Parathyroid adenoma (tissue), 2 donors: ENCODE results near the gene EPHA3.

Source experiments
- H2AFZ ChIP-seq: fragments of 300-600 bp; sonication (generic); one replicate; pipeline ENCODE4 v1.7.0; 2017; ENCODE audit warnings: antibody characterized with exemption, mild to moderate bottlenecking
- H3K27ac ChIP-seq: fragments of 300-600 bp; sonication (generic); one replicate; pipeline ENCODE4 v1.7.0; 2017
- H3K27me3 ChIP-seq: fragments of 300-600 bp; sonication (generic); one replicate; pipeline ENCODE4 v1.7.0; 2017; ENCODE audit warnings: low read length; ENCODE audit not compliant: control insufficient read depth, insufficient read depth
- H3K36me3 ChIP-seq: fragments of 300-600 bp; sonication (generic); one replicate; pipeline ENCODE4 v1.7.0; 2017; ENCODE audit warnings: low read length; ENCODE audit not compliant: control insufficient read depth, insufficient read depth
- H3K4me1 ChIP-seq: fragments of 300-600 bp; sonication (generic); one replicate; pipeline ENCODE4 v1.7.0; 2017; ENCODE audit warnings: control low read depth
- H3K4me2 ChIP-seq: fragments of 300-600 bp; sonication (generic); one replicate; pipeline ENCODE4 v1.7.0; 2017; ENCODE audit warnings: low read length
- H3K4me3 ChIP-seq: fragments of 300-600 bp; sonication (generic); one replicate; pipeline ENCODE4 v1.7.0; 2017; ENCODE audit warnings: low read depth, low read length
- H3K79me2 ChIP-seq: fragments of 300-600 bp; sonication (generic); one replicate; pipeline ENCODE4 v1.7.0; 2017; ENCODE audit warnings: control low read depth
- H3K9ac ChIP-seq: fragments of 300-600 bp; sonication (generic); one replicate; pipeline ENCODE4 v1.7.0; 2017; ENCODE audit warnings: mild to moderate bottlenecking
- H3K9me3 ChIP-seq: fragments of 300-600 bp; sonication (generic); one replicate; pipeline ENCODE4 v1.7.0; 2017; ENCODE audit warnings: low read length; ENCODE audit not compliant: control insufficient read depth
- TF ChIP-seq, protein P1 (sequence below): fragments of 300-600 bp; sonication (generic); IDR thresholded peaks from one replicate; pipeline ENCODE4 v1.7.0; 2017; ENCODE audit warnings: antibody characterized with exemption, mild to moderate bottlenecking
- donor health status: primary hyperparathyroidism.

Gene EPHA3

DNA sequence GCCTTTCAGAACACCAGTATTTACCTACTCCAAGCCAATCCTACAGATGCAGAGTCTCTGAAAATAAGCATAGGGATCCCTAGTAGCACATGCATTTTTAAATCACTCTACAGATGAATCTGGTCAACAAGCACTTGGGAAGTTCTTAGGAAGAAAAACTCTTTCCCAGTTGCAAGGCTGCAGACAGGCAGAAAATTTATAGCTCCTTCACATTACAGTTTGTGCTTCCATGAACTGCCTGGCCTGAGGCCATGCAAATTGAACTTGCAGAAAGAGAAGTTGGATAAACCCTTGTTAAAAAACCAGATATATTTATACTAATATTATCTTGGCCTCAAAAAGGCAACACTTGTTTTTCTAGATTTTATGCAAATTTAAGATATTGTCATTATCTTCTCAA, 256.9 kb downstream of the EPHA3 start:
- H3K4me2 ChIP-seq = no peak overlapping the region
- no peaks in the 10 kb centered on the region for H3K27me3 ChIP-seq
- H3K9ac ChIP-seq = no peak overlapping the region
- H3K4me3 ChIP-seq = no peak overlapping the region
- H3K36me3 ChIP-seq = no peaks in the 10 kb centered on the region
- H3K79me2 ChIP-seq = no peaks in the 10 kb centered on the region
- H2AFZ ChIP-seq = no peak overlapping the region
- no peaks in the 10 kb centered on the region for H3K9me3 ChIP-seq
- no peak overlapping the region for H3K27ac ChIP-seq
- TF ChIP-seq, protein P1, sequence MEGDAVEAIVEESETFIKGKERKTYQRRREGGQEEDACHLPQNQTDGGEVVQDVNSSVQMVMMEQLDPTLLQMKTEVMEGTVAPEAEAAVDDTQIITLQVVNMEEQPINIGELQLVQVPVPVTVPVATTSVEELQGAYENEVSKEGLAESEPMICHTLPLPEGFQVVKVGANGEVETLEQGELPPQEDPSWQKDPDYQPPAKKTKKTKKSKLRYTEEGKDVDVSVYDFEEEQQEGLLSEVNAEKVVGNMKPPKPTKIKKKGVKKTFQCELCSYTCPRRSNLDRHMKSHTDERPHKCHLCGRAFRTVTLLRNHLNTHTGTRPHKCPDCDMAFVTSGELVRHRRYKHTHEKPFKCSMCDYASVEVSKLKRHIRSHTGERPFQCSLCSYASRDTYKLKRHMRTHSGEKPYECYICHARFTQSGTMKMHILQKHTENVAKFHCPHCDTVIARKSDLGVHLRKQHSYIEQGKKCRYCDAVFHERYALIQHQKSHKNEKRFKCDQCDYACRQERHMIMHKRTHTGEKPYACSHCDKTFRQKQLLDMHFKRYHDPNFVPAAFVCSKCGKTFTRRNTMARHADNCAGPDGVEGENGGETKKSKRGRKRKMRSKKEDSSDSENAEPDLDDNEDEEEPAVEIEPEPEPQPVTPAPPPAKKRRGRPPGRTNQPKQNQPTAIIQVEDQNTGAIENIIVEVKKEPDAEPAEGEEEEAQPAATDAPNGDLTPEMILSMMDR = no peak
- no peaks in the 10 kb centered on the region for H3K4me1 ChIP-seq

DNA sequence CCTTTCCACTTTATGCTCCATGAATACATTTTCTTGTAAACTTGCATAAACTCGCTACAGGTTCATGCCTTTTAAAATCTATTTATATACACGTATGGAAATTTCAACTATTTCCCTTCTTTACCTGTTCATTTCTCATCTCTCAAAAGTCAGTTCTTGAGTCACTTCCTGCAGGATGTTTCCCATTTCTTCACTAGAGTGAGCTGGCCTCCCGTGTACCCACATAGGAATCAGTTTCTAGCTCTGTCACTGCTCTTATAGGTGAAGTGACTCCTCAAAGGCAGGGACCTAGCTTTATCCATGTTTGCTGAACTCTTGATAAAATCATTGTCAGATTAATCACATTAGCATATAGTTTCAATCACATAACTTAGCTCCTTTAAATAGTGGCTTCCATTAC, 259.7 kb downstream of the EPHA3 start:
- no peak overlapping the region for H3K9ac ChIP-seq
- no peaks in the 10 kb centered on the region for H3K27me3 ChIP-seq
- H3K9me3 ChIP-seq = no peaks in the 10 kb centered on the region
- no peak overlapping the region for H2AFZ ChIP-seq
- H3K79me2 ChIP-seq = no peaks in the 10 kb centered on the region
- no peak overlapping the region for H3K4me3 ChIP-seq
- no peak overlapping the region for H3K27ac ChIP-seq
- H3K4me2 ChIP-seq = no peak overlapping the region
- TF ChIP-seq, protein P1 = no peak
- H3K36me3 ChIP-seq = no peaks in the 10 kb centered on the region
- no peaks in the 10 kb centered on the region for H3K4me1 ChIP-seq

DNA sequence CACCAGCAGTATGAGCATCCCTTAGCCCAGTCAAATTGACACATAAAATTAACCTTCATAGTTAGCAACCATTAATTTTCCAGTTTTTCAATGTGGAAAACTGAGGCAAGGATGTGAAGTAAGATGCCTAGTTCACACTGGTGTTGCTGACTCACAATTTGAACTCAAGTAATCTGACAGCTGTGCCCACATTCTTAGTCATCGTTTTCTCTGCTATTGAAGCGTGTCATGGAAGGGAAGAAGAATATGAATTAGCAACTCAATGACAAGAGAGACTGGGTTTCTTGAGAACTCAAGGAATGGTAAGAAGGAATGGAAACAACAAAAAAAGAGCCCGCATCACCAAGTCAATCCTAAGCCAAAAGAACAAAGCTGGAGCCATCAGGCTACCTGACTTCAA, 261.4 kb downstream of the EPHA3 start:
- H3K9me3 ChIP-seq = no peaks in the 10 kb centered on the region
- no peak overlapping the region for H3K4me3 ChIP-seq
- no peak overlapping the region for H2AFZ ChIP-seq
- no peaks in the 10 kb centered on the region for H3K27me3 ChIP-seq
- no peak overlapping the region for H3K27ac ChIP-seq
- no peaks in the 10 kb centered on the region for H3K79me2 ChIP-seq
- H3K9ac ChIP-seq = no peak overlapping the region
- H3K4me1 ChIP-seq = no peaks in the 10 kb centered on the region
- TF ChIP-seq, protein P1 = no peak
- H3K36me3 ChIP-seq = no peaks in the 10 kb centered on the region
- no peak overlapping the region for H3K4me2 ChIP-seq

DNA sequence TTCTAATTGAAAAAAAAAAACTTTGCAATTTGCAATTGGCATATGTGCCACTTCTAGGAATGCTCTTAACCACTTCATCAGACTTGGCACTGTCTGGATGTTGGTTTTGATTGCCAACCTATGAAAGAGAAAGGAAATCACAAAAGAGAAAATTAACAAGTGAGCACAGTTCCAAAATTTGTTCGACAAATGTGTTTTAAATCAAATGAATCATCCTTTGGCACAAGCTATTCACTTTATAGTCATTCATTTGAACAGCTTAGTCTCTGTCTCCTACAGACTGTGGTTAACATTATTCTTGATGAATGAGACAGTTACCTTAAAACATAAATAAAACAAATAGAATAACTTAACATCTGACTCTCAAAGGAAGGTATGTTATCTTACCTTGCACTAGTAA, 265.0 kb downstream of the EPHA3 start:
- Histone ChIP-seq H3K36me3 (no peaks in the 10 kb centered on the region), H3K79me2 (no peaks in the 10 kb centered on the region), H3K9ac (no peak overlapping the region), H3K27ac (no peak overlapping the region), H3K4me2 (no peak overlapping the region), H3K4me1 (no peaks in the 10 kb centered on the region), H2AFZ (no peak overlapping the region), H3K9me3 (no peaks in the 10 kb centered on the region), H3K27me3 (no peaks in the 10 kb centered on the region), H3K4me3 (no peak overlapping the region)
- TF ChIP-seq, protein P1 = no peak

DNA sequence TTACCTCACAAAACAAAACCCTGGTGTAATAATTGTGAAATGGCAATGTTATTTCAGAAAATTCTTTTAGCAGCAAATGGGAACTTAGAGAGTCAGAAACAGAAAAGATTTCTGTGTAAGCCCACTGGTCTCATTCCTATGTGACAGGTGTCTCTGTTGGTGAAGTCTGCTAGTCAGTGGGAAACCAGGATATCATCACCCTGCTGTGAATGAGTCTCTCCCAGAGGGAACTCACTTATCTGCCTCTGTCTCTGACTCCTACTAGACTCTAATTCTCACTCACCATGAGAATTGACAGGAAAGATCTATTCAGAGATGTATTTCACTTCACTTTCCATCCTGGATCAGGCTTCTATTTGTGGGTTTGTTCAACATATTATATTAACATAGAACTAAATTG, 266.0 kb downstream of the EPHA3 start:
- no peak overlapping the region for H3K27ac ChIP-seq
- H3K27me3 ChIP-seq = no peaks in the 10 kb centered on the region
- H3K36me3 ChIP-seq = no peaks in the 10 kb centered on the region
- H2AFZ ChIP-seq = no peak overlapping the region
- H3K4me3 ChIP-seq = no peak overlapping the region
- no peaks in the 10 kb centered on the region for H3K79me2 ChIP-seq
- H3K9ac ChIP-seq = no peak overlapping the region
- TF ChIP-seq, protein P1 = no peak
- no peak overlapping the region for H3K4me2 ChIP-seq
- H3K4me1 ChIP-seq = no peaks in the 10 kb centered on the region
- H3K9me3 ChIP-seq = no peaks in the 10 kb centered on the region
